GM21526 (cell line): ENCODE results near the gene TSPAN10.
"Not testable (repeated sequence)": the region's sequence is repeated elsewhere in the genome, so short reads cannot be mapped to it uniquely, and the experiment has no call there.

ENCODE experiments used
- ATAC-seq: cut with Tn5 transposase; IDR thresholded peaks from one replicate; pipeline ENCODE4 v1.9.1; 2021; ENCODE audit warnings: moderate library complexity; ENCODE audit not compliant: unreplicated experiment, low FRiP score

The TSPAN10 gene

GRCh38 chr17:81636505-81637288, at the start of gene TSPAN10, which contains the start of gene NPLOC4:
TSS of gene TSPAN10 (plus strand) at chr17:81637196. CDS start at chr17:81642413, 5,217 bp downstream.
TSS of gene NPLOC4 (minus strand) at chr17:81637112. CDS start at chr17:81636930, 182 bp downstream.
- peak; percentile 67 for ATAC-seq

GRCh38 chr17:81589612-81590011, 47.4 kb upstream of the TSPAN10 start:
- ATAC-seq: no peak

- no peak for ATAC-seq
Observed at GRCh38 chr17:81590121-81590520, 46.9 kb upstream of the TSPAN10 start.

GRCh38 chr17:81591971-81592370, 45.0 kb upstream of the TSPAN10 start:
- no peak for ATAC-seq

GRCh38 chr17:81593105-81593871, 43.7 kb upstream of the TSPAN10 start:
- no peak for ATAC-seq

- ATAC-seq: no peak
Observed at GRCh38 chr17:81599719-81600486, 37.1 kb upstream of the TSPAN10 start.

- no peak for ATAC-seq
Observed at GRCh38 chr17:81601525-81602120, 35.4 kb upstream of the TSPAN10 start.

GRCh38 chr17:81603846-81604610, 33.0 kb upstream of the TSPAN10 start:
- no peak for ATAC-seq

GRCh38 chr17:81607431-81607830, 29.6 kb upstream of the TSPAN10 start:
- no peak for ATAC-seq

GRCh38 chr17:81608082-81608481, 28.9 kb upstream of the TSPAN10 start:
- no peak for ATAC-seq

GRCh38 chr17:81608605-81609004, 28.4 kb upstream of the TSPAN10 start:
- ATAC-seq: no peak

- no peak for ATAC-seq
Observed at GRCh38 chr17:81609541-81610311, 27.3 kb upstream of the TSPAN10 start.

- ATAC-seq: no peak
Observed at GRCh38 chr17:81612172-81612970, 24.6 kb upstream of the TSPAN10 start.

GRCh38 chr17:81615401-81615930, 21.5 kb upstream of the TSPAN10 start:
- ATAC-seq: no peak

GRCh38 chr17:81616877-81617276, 20.1 kb upstream of the TSPAN10 start:
- ATAC-seq: no peak

GRCh38 chr17:81618307-81618706, 18.7 kb upstream of the TSPAN10 start:
- not testable (repeated sequence) for ATAC-seq

GRCh38 chr17:81621494-81622130, 15.4 kb upstream of the TSPAN10 start:
- no peak for ATAC-seq
